Measurements from ENCODE around the gene RBMS3.

The RBMS3 gene

DNA sequence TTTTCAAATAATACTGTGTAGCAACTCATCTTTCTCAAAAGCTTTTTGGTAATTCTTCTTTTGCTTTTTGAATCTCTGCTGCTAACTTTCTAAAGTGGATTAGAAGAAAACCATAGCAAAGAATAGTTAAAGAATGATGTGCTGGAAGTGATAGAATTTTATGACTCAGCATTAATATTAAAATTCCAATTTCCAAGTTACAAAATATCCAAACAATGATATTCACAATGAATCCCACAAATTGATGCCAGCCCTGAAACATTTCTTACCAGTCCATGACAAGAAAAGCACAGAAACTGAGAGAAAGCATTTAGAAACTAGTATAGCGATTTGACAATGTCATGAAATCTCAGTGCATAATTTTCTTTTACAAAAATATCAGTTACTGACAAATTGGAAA, 482.2 kb downstream of the RBMS3 start:
- Histone ChIP-seq H3K4me1 (no peaks in the 10 kb centered on the region), H3K4me2 (no peak overlapping the region), H3K9me3 (no peaks in the 10 kb centered on the region), H3K9ac (no peak overlapping the region), H4K20me1 (no peaks in the 10 kb centered on the region), H3K27me3 (no peaks in the 10 kb centered on the region), H3K4me3 (no peak overlapping the region), H3K36me3 (no peaks in the 10 kb centered on the region), H3K27ac (no peak overlapping the region)
- no peak for TF ChIP-seq Cebpa-rat (IDR thresholded peaks at IDR 0.05)

DNA sequence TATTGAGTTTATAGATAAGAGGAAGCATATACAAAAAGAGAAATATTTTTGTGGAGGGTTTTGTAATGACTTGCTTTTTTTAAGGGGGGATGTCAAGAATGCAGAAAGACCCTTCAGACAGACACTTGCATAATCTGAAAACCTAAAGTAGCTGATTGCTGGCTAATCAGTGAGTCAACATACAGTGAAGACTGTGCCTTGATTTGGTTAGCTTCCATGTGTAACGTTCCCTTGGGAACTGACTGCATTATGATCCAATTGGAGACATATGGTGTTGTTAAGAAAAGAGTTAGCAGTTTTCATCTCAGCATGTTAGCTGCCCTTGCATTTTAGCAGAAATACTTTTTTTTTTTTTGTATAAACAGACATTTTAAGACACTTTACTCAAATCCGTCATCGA, 483.2 kb downstream of the RBMS3 start:
- Histone ChIP-seq H3K9ac (no peak overlapping the region), H3K36me3 (no peaks in the 10 kb centered on the region), H4K20me1 (no peaks in the 10 kb centered on the region), H3K27ac (no peak overlapping the region), H3K4me3 (no peak overlapping the region), H3K4me1 (no peaks in the 10 kb centered on the region), H3K4me2 (no peak overlapping the region), H3K9me3 (no peaks in the 10 kb centered on the region), H3K27me3 (no peaks in the 10 kb centered on the region)
- no peak for TF ChIP-seq Cebpa-rat (IDR thresholded peaks at IDR 0.05)

DNA sequence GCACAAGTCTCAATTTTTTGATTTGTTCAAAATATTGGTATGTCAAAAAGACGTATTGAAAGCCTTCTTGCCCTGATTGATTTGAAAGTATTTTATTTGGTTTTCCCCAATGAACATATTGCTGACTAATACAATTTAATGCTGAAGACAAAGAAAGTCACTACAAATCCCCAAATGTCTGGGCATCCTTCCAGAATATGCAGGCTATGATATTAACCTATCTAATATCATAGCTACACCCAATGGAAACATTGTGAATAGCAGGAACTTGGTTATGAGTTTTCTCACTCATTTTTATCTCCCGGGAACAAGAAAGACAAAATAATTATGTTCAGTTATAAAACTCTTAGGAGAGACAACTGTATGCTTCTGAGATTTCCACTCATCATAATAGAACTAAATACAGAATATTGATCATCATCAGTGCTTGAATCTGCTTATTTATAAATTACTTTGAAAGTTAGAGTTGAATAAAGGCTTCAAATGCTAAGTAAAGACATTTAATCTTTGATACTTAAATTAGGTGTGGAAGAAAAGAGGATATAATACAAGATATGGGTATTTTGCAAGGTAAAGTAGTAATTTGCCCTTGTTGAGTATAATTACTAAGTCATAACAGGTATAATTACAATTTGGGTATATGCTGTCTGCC, 483.9 kb downstream of the RBMS3 start:
- no peaks in the 10 kb centered on the region for H3K36me3 ChIP-seq
- H3K9me3 ChIP-seq = no peaks in the 10 kb centered on the region
- no peaks in the 10 kb centered on the region for H3K4me1 ChIP-seq
- no peak for TF ChIP-seq Cebpa-rat (IDR thresholded peaks at IDR 0.05)
- H3K27ac ChIP-seq = no peak overlapping the region
- H3K27me3 ChIP-seq = no peaks in the 10 kb centered on the region
- H3K4me3 ChIP-seq = no peak overlapping the region
- H3K9ac ChIP-seq = no peak overlapping the region
- H3K4me2 ChIP-seq = no peak overlapping the region
- H4K20me1 ChIP-seq = no peaks in the 10 kb centered on the region

DNA sequence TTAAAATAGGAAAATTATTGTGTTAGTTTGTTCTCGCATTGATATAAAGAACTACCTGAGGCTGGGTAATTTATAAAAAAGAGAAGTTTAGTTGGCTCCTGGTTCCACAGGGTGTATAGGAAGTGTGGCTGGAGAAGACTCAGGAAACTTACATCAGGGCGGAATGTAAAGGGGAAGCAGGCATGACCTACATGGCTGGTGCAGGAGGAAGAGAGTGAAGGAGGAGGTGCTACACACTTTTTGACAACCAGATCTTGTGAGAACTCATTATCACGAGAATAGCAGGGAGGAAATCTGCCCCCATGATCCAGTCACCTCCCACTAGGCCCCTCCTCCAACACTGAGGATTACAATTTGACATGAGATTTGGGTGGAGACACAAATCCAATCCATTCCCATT, 490.7 kb downstream of the RBMS3 start:
- Histone ChIP-seq H3K4me1 (peaks cover 6% of the 10 kb centered on the region; the same call in 1 of the 2 replicates), H4K20me1 (no peaks in the 10 kb centered on the region), H3K27me3 (no peaks in the 10 kb centered on the region), H3K4me3 (no peak overlapping the region), H3K9ac (no peak overlapping the region), H3K4me2 (no peak overlapping the region), H3K9me3 (no peaks in the 10 kb centered on the region), H3K36me3 (no peaks in the 10 kb centered on the region), H3K27ac (no peak overlapping the region)
- no peak for TF ChIP-seq Cebpa-rat (IDR thresholded peaks at IDR 0.05)

DNA sequence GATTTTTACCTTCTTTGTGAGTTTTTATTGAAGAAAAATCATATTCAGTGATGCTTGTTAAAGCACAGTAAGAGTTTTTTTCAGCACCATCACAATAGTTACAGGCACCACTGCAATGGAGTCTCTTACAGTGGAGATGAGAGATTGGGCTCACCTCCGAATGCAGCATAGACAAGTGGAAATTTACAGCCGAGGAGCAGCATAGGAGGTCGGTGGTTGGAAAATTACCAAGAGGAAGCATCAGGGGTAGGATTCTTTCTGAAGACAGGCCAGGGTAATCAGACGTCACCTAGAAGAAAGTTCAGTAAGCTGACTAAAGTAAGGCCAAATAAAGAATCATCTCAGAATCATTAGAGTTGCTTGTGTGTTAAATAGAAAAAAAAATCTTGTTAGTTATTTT, 491.6 kb downstream of the RBMS3 start:
- TF ChIP-seq Cebpa-rat (IDR thresholded peaks at IDR 0.05) = no peak
- H3K4me2 ChIP-seq = no peak overlapping the region
- H3K9me3 ChIP-seq = no peaks in the 10 kb centered on the region
- H4K20me1 ChIP-seq = no peaks in the 10 kb centered on the region
- no peaks in the 10 kb centered on the region for H3K27me3 ChIP-seq
- H3K36me3 ChIP-seq = no peaks in the 10 kb centered on the region
- no peak overlapping the region for H3K4me3 ChIP-seq
- H3K27ac ChIP-seq = no peak overlapping the region
- H3K9ac ChIP-seq = no peak overlapping the region
- H3K4me1 ChIP-seq = peaks cover 6% of the 10 kb centered on the region; the same call in 1 of the 2 replicates

DNA sequence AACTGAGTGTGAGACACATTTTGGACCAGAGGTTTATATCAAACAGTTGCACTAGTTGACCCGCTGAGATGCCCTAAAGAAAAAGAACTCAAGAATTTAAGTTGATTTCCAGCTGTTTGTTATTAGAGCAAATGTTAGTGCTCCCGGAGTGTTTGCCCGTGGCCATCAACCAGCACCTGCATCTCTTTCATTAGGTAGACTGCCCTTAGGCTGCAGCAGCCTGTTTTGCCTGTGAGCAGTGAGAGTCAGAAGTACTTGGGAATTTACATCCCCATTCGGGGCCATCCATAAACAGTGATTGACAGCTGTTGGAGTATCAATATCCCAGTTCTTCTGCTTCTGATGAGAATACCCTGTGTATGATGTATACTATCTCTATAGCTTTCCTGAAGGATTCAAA, 492.6 kb downstream of the RBMS3 start:
- Histone ChIP-seq H3K36me3 (no peaks in the 10 kb centered on the region), H3K9ac (no peak overlapping the region), H4K20me1 (no peaks in the 10 kb centered on the region), H3K27ac (no peak overlapping the region), H3K4me3 (no peak overlapping the region), H3K4me1 (peaks cover 6% of the 10 kb centered on the region; the same call in 1 of the 2 replicates), H3K9me3 (no peaks in the 10 kb centered on the region), H3K27me3 (no peaks in the 10 kb centered on the region), H3K4me2 (no peak overlapping the region)
- no peak for TF ChIP-seq Cebpa-rat (IDR thresholded peaks at IDR 0.05)

DNA sequence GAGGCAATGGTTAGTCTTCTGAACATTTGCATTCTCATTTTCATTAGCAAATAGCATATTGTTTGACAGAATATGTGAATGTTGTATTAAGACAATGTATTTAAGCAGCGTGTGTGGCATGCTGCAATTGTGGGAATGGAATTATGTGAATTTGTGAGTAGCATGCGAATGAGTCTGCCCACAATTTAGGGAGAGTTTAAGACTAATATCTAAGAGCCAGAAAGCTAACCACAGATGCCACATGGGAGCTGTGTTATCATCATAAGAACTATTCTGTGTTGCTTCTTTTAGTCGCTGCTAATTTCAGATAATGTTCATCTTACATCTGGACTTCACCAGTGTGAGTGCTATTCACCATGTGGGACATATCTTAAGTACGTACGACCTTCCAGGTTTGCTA, 494.5 kb downstream of the RBMS3 start:
- no peak for TF ChIP-seq Cebpa-rat (IDR thresholded peaks at IDR 0.05)

DNA sequence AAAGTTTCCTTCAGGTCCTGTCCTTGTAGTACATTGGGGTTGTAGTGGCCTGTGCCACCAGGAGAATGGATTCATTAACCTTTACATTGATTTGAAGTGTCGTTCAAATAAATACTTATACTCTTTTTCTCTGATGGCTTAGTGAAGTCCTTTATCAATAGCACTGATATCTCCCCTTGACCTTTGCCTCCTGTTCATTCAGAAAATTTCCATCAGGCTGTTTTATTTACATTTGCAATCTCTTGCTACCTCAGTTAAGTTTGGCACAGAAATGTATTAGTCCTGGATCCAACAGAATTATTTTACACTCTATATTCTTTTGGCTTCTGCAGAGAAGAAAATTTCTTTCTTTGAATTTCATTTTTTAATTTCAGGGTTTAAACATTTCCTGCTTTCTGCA, 497.0 kb downstream of the RBMS3 start:
- H3K4me3 ChIP-seq = no peak overlapping the region
- no peak overlapping the region for H3K27ac ChIP-seq
- peaks cover 9% of the 10 kb centered on the region for H3K9me3 ChIP-seq
- no peak overlapping the region for H3K9ac ChIP-seq
- H3K4me1 ChIP-seq = peaks cover 11% of the 10 kb centered on the region
- H4K20me1 ChIP-seq = no peaks in the 10 kb centered on the region
- H3K4me2 ChIP-seq = no peak overlapping the region
- no peak for TF ChIP-seq Cebpa-rat (IDR thresholded peaks at IDR 0.05)
- H3K27me3 ChIP-seq = no peaks in the 10 kb centered on the region
- H3K36me3 ChIP-seq = no peaks in the 10 kb centered on the region

More for the DNA sequence above, 494.5 kb downstream of the RBMS3 start:
- Histone ChIP-seq H3K4me1 (peaks cover 6% of the 10 kb centered on the region; the same call in 1 of the 2 replicates), H3K27me3 (no peaks in the 10 kb centered on the region), H4K20me1 (no peaks in the 10 kb centered on the region), H3K36me3 (no peaks in the 10 kb centered on the region), H3K9me3 (no peaks in the 10 kb centered on the region), H3K4me2 (no peak overlapping the region), H3K9ac (no peak overlapping the region), H3K4me3 (no peak overlapping the region), H3K27ac (no peak overlapping the region)

DNA sequence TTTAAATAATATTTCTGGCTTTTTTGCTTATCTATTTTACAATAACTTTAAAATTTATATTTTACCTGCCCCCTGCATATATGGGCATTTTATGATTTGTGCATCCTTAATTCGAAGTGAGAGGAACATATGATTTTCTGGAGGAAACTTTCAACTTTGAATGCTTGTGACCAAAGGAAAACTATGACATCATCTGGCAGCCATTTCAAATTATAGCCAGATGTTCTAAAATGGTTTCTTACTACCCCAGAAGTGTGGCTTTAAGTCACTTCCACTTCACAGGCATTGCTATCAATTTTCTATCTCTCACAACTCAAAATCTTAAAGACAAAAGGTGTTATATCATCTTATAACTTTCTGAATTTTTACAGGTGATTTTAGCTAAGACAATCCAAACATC, 508.8 kb downstream of the RBMS3 start:
- Histone ChIP-seq H3K4me2 (no peak overlapping the region), H3K4me1 (no peaks in the 10 kb centered on the region), H3K9me3 (no peaks in the 10 kb centered on the region), H4K20me1 (no peaks in the 10 kb centered on the region), H3K27me3 (no peaks in the 10 kb centered on the region), H3K4me3 (no peak overlapping the region), H3K36me3 (no peaks in the 10 kb centered on the region), H3K27ac (no peak overlapping the region), H3K9ac (no peak overlapping the region)
- no peak for TF ChIP-seq Cebpa-rat (IDR thresholded peaks at IDR 0.05)

DNA sequence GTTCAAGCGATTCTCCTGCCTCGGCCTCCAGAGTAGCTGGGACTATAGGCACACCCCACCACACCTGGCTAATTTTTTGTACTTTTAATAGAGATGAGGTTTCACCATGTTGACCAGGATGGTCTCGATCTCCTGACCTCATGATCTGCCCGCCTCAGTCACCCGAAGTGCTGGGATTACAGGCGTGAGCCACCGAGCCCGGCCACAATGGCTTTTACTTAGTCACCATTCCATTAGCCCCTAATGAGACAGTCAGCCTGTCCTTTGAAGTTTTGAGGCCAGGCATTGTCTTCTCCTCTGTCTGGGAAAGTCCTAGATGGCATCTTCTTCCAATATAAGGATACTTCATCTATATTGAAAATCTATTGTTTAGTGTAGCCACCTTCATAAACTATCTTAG, 515.9 kb downstream of the RBMS3 start:
- no peaks in the 10 kb centered on the region for H3K27me3 ChIP-seq
- no peaks in the 10 kb centered on the region for H3K36me3 ChIP-seq
- no peaks in the 10 kb centered on the region for H3K9me3 ChIP-seq
- H3K4me2 ChIP-seq = no peak overlapping the region
- no peaks in the 10 kb centered on the region for H4K20me1 ChIP-seq
- no peak overlapping the region for H3K27ac ChIP-seq
- no peak for TF ChIP-seq Cebpa-rat (IDR thresholded peaks at IDR 0.05)
- H3K4me3 ChIP-seq = no peak overlapping the region
- H3K9ac ChIP-seq = no peak overlapping the region
- H3K4me1 ChIP-seq = no peaks in the 10 kb centered on the region

DNA sequence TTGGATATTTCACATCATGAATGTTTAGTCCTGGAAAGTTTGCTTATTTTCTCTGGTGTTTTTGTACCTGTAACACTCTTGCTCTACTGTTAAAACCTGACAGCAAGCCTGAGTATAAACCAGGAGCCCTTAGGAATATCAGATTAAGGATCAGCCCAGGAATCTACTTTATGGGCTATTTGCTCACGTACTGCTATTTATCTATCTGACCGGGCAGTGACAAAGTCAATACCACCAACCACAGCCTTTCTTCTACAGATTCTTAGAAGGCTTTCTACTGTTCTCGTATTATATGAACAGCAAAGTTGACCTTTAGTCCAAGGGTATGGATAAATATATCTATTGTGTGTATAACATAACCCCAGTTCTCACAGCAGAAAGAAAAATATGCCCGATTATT, 521.2 kb downstream of the RBMS3 start:
- no peaks in the 10 kb centered on the region for H4K20me1 ChIP-seq
- no peaks in the 10 kb centered on the region for H3K27me3 ChIP-seq
- no peak overlapping the region for H3K27ac ChIP-seq
- H3K4me1 ChIP-seq = no peaks in the 10 kb centered on the region
- no peak overlapping the region for H3K4me2 ChIP-seq
- H3K9ac ChIP-seq = no peak overlapping the region
- no peaks in the 10 kb centered on the region for H3K9me3 ChIP-seq
- no peak overlapping the region for H3K4me3 ChIP-seq
- no peaks in the 10 kb centered on the region for H3K36me3 ChIP-seq
- no peak for TF ChIP-seq Cebpa-rat (IDR thresholded peaks at IDR 0.05)

Measured in BLaER1 (cell line).